HEK293 (cell line): ENCODE results near the gene PPP1R9B.

Experiments used
- CTCF ChIA-PET: fragments of 350-600 bp; formaldehyde crosslinking; extraction: SDS; loops from one replicate; lab custom pipeline; 2021; ENCODE audit warnings: antibody characterized with exemption; lab: Yijun Ruan, JAX
- POLR2A ChIA-PET: fragments of 300-600 bp; formaldehyde crosslinking; extraction: SDS; loops from one replicate; lab custom pipeline; 2020; ENCODE audit warnings: antibody characterized with exemption, inconsistent platforms; lab: Yijun Ruan, JAX
- H3K27ac ChIP-seq: fragments of 200-500 bp; sonication (Bioruptor generic); 2 replicates; pipeline ENCODE4 v1.5.1; 2014; ENCODE audit warnings: low read depth, low read length, control low read depth, inconsistent platforms; ENCODE audit errors: extremely low read depth
- H3K36me3 ChIP-seq, 2 experiments: fragments of 200-500 bp in 1 of 2; sonication (Bioruptor generic) in 1 of 2; 1 replicate in 1 of 2; 2 replicates in 1 of 2; pipeline ENCODE4 v1.5.1; 2014 to 2017; ENCODE audit warnings: inconsistent platforms in 2 of 2, low read length in 2 of 2; ENCODE audit not compliant: control insufficient read depth in 2 of 2, insufficient read depth in 1 of 2
- H3K4me1 ChIP-seq: fragments of 200-500 bp; sonication (Bioruptor generic); 2 replicates; pipeline ENCODE4 v1.5.1; 2014; ENCODE audit warnings: mild to moderate bottlenecking, low read length, inconsistent platforms; ENCODE audit not compliant: control insufficient read depth, insufficient read depth
- H3K4me3 ChIP-seq: 2 replicates; pipeline ENCODE4 v1.5.1; 2011; ENCODE audit warnings: low read depth, mild to moderate bottlenecking, control low read depth, low read length, moderate library complexity
- H3K9me3 ChIP-seq: fragments of 200-500 bp; sonication (Bioruptor generic); 2 replicates; pipeline ENCODE4 v1.5.1; 2014; ENCODE audit warnings: low read depth, low read length, inconsistent platforms; ENCODE audit not compliant: control insufficient read depth, insufficient read depth
- CTCF ChIP-seq: fragments of 450-650 bp; formaldehyde crosslinking; IDR thresholded peaks from 2 replicates; pipeline ENCODE4 v1.5.1; 2016; ENCODE audit warnings: missing biosample characterization, missing genetic modification characterization
- IKZF3 ChIP-seq: fragments of 450-650 bp; IDR thresholded peaks from 2 replicates; pipeline ENCODE4 v1.5.0; 2018; ENCODE audit warnings: missing biosample characterization, mild to moderate bottlenecking, missing genetic modification characterization, moderate library complexity
- KLF1 ChIP-seq: fragments of 450-650 bp; formaldehyde crosslinking; IDR thresholded peaks from 2 replicates; pipeline ENCODE4 v1.5.1; 2016; ENCODE audit warnings: missing biosample characterization, missing genetic modification characterization
- SCRT1 ChIP-seq: fragments of 450-650 bp; formaldehyde crosslinking; IDR thresholded peaks from 2 replicates; pipeline ENCODE4 v1.5.1; 2016; ENCODE audit warnings: missing biosample characterization, missing genetic modification characterization, borderline replicate concordance
- ZBTB7A ChIP-seq: fragments of 450-650 bp; formaldehyde crosslinking; IDR thresholded peaks from 2 replicates; pipeline ENCODE4 v1.5.1; 2016; ENCODE audit warnings: low read depth, missing biosample characterization, missing genetic modification characterization
- ZBTB8A ChIP-seq: fragments of 450-650 bp; formaldehyde crosslinking; IDR thresholded peaks from 2 replicates; pipeline ENCODE4 v1.5.1; 2016; ENCODE audit warnings: missing biosample characterization, missing genetic modification characterization
- ZNF114 ChIP-seq: fragments of 450-650 bp; formaldehyde crosslinking; IDR thresholded peaks from 2 replicates; pipeline ENCODE4 v1.5.0; 2017; ENCODE audit warnings: missing biosample characterization, missing genetic modification characterization
- ZNF132 ChIP-seq: fragments of 450-650 bp; formaldehyde crosslinking; IDR thresholded peaks from 2 replicates; pipeline ENCODE4 v1.5.1; 2017; ENCODE audit warnings: missing biosample characterization, missing genetic modification characterization, borderline replicate concordance
- ZNF133 ChIP-seq: fragments of 450-650 bp; formaldehyde crosslinking; IDR thresholded peaks from 2 replicates; pipeline ENCODE4 v1.5.1; 2016; ENCODE audit warnings: missing biosample characterization, missing genetic modification characterization
- ZNF248 ChIP-seq: fragments of 450-650 bp; formaldehyde crosslinking; IDR thresholded peaks from 2 replicates; pipeline ENCODE4 v1.5.1; 2017; ENCODE audit warnings: missing biosample characterization, missing genetic modification characterization
- ZNF391 ChIP-seq: fragments of 450-650 bp; formaldehyde crosslinking; IDR thresholded peaks from 2 replicates; pipeline ENCODE4 v1.5.1; 2016; ENCODE audit warnings: low read depth, missing biosample characterization, missing genetic modification characterization, borderline replicate concordance
- ZNF416 ChIP-seq: fragments of 450-650 bp; formaldehyde crosslinking; IDR thresholded peaks from 2 replicates; pipeline ENCODE4 v1.5.1; 2016; ENCODE audit warnings: missing biosample characterization, missing genetic modification characterization
- ZNF433 ChIP-seq: fragments of 450-650 bp; formaldehyde crosslinking; IDR thresholded peaks from 2 replicates; pipeline ENCODE4 v1.5.1; 2016; ENCODE audit warnings: missing biosample characterization, missing genetic modification characterization, low read depth
- ZNF585B ChIP-seq: fragments of 450-650 bp; formaldehyde crosslinking; IDR thresholded peaks from 2 replicates; pipeline ENCODE4 v1.5.1; 2016; ENCODE audit warnings: missing biosample characterization, missing genetic modification characterization
- ZNF629 ChIP-seq: fragments of 450-650 bp; formaldehyde crosslinking; IDR thresholded peaks from 2 replicates; pipeline ENCODE4 v1.5.1; 2017; ENCODE audit warnings: missing biosample characterization, missing genetic modification characterization
- ZNF639 ChIP-seq: fragments of 450-650 bp; formaldehyde crosslinking; IDR thresholded peaks from 2 replicates; pipeline ENCODE4 v1.5.1; 2016; ENCODE audit warnings: missing biosample characterization, missing genetic modification characterization
- ZNF707 ChIP-seq: fragments of 450-650 bp; formaldehyde crosslinking; IDR thresholded peaks from 2 replicates; pipeline ENCODE4 v1.5.1; 2016; ENCODE audit warnings: missing biosample characterization, missing genetic modification characterization
- ZNF785 ChIP-seq: fragments of 450-650 bp; formaldehyde crosslinking; IDR thresholded peaks from 2 replicates; pipeline ENCODE4 v1.5.1; 2016; ENCODE audit warnings: missing biosample characterization, missing genetic modification characterization
- ZSCAN16 ChIP-seq: fragments of 450-650 bp; formaldehyde crosslinking; IDR thresholded peaks from 2 replicates; pipeline ENCODE4 v1.5.1; 2016; ENCODE audit warnings: missing biosample characterization, missing genetic modification characterization
- TF ChIP-seq, protein P1 (sequence below): fragments of 450-650 bp; formaldehyde crosslinking; IDR thresholded peaks from 2 replicates; pipeline ENCODE4 v1.5.1; 2016; ENCODE audit warnings: missing biosample characterization, missing genetic modification characterization
- TF ChIP-seq, protein P2 (sequence below): fragments of 450-650 bp; formaldehyde crosslinking; IDR thresholded peaks from 2 replicates; pipeline ENCODE4 v1.5.1; 2016; ENCODE audit warnings: missing biosample characterization, missing genetic modification characterization
- TF ChIP-seq, protein P3 (sequence below): fragments of 450-650 bp; formaldehyde crosslinking; conservative IDR thresholded peaks from 2 replicates; pipeline ENCODE4 v1.5.1; 2016; ENCODE audit warnings: low read depth, missing biosample characterization, missing genetic modification characterization

PPP1R9B gene

GRCh38 chr17:50101346-50102163, 48.9 kb downstream of the PPP1R9B start (continued):
- TF ChIP-seq, protein P1, sequence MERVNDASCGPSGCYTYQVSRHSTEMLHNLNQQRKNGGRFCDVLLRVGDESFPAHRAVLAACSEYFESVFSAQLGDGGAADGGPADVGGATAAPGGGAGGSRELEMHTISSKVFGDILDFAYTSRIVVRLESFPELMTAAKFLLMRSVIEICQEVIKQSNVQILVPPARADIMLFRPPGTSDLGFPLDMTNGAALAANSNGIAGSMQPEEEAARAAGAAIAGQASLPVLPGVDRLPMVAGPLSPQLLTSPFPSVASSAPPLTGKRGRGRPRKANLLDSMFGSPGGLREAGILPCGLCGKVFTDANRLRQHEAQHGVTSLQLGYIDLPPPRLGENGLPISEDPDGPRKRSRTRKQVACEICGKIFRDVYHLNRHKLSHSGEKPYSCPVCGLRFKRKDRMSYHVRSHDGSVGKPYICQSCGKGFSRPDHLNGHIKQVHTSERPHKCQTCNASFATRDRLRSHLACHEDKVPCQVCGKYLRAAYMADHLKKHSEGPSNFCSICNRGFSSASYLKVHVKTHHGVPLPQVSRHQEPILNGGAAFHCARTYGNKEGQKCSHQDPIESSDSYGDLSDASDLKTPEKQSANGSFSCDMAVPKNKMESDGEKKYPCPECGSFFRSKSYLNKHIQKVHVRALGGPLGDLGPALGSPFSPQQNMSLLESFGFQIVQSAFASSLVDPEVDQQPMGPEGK (tag by site-specific recombination), result peak; percentile 83

GRCh38 chr17:50100921-50101345, 49.5 kb downstream of the PPP1R9B start:
- CTCF ChIA-PET, result interaction anchor here (0.5 to 3.2 kb wide), 6 partner anchors 9 to 208 kb away, joined by 3 to 16 read pairs (median 3); no protein-coding TSS in a partner anchor
- H3K27ac ChIP-seq, result no peak overlapping the region
- no peak overlapping the region for H3K4me3 ChIP-seq
- POLR2A ChIA-PET, result interaction anchor here (0.8 kb wide), 1 partner anchor 50 kb away, joined by 3 read pairs; no protein-coding TSS in a partner anchor
- H3K36me3 ChIP-seq, result peaks cover 0 to 65% of the 10 kb centered on the region in 2 experiments; a peak in 1 of 3 replicates
- H3K9me3 ChIP-seq, result no peaks in the 10 kb centered on the region
- H3K4me1 ChIP-seq, result peaks cover 7% of the 10 kb centered on the region
- no peak for TF ChIP-seq CTCF (tag by site-specific recombination)
- no peak for TF ChIP-seq ZNF114 (tag by site-specific recombination)
- TF ChIP-seq, protein P2, sequence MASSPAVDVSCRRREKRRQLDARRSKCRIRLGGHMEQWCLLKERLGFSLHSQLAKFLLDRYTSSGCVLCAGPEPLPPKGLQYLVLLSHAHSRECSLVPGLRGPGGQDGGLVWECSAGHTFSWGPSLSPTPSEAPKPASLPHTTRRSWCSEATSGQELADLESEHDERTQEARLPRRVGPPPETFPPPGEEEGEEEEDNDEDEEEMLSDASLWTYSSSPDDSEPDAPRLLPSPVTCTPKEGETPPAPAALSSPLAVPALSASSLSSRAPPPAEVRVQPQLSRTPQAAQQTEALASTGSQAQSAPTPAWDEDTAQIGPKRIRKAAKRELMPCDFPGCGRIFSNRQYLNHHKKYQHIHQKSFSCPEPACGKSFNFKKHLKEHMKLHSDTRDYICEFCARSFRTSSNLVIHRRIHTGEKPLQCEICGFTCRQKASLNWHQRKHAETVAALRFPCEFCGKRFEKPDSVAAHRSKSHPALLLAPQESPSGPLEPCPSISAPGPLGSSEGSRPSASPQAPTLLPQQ, result peak; percentile 64
- TF ChIP-seq ZNF416, result no peak
- TF ChIP-seq ZNF132 (tag by site-specific recombination), result no peak
- no peak for TF ChIP-seq ZNF707
- TF ChIP-seq ZNF133 (tag by site-specific recombination), result no peak
- no peak for TF ChIP-seq ZSCAN16
- no peak for TF ChIP-seq ZNF585B
- TF ChIP-seq ZBTB8A (tag by site-specific recombination), result no peak
- TF ChIP-seq ZNF433, result no peak
- no peak for TF ChIP-seq KLF1
- TF ChIP-seq, protein P3, sequence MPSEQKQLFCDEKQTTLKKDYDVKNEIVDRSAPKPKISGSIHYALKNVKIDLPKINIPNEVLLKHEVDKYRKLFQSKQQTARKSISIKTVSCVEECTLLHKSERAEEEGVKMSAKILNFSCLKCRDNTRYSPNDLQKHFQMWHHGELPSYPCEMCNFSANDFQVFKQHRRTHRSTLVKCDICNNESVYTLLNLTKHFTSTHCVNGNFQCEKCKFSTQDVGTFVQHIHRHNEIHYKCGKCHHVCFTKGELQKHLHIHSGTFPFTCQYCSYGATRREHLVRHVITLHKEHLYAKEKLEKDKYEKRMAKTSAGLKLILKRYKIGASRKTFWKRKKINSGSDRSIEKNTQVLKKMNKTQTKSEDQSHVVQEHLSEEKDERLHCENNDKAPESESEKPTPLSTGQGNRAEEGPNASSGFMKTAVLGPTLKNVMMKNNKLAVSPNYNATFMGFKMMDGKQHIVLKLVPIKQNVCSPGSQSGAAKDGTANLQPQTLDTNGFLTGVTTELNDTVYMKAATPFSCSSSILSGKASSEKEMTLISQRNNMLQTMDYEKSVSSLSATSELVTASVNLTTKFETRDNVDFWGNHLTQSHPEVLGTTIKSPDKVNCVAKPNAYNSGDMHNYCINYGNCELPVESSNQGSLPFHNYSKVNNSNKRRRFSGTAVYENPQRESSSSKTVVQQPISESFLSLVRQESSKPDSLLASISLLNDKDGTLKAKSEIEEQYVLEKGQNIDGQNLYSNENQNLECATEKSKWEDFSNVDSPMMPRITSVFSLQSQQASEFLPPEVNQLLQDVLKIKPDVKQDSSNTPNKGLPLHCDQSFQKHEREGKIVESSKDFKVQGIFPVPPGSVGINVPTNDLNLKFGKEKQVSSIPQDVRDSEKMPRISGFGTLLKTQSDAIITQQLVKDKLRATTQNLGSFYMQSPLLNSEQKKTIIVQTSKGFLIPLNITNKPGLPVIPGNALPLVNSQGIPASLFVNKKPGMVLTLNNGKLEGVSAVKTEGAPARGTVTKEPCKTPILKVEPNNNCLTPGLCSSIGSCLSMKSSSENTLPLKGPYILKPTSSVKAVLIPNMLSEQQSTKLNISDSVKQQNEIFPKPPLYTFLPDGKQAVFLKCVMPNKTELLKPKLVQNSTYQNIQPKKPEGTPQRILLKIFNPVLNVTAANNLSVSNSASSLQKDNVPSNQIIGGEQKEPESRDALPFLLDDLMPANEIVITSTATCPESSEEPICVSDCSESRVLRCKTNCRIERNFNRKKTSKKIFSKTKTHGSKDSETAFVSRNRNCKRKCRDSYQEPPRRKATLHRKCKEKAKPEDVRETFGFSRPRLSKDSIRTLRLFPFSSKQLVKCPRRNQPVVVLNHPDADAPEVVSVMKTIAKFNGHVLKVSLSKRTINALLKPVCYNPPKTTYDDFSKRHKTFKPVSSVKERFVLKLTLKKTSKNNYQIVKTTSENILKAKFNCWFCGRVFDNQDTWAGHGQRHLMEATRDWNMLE (tag by site-specific recombination), result no peak
- TF ChIP-seq IKZF3, result peak; percentile 31; the same call in 1 of the 2 replicates
- no peak for TF ChIP-seq ZNF248 (tag by site-specific recombination)
- no peak for TF ChIP-seq SCRT1
- no peak for TF ChIP-seq ZNF391 (tag by site-specific recombination)
- TF ChIP-seq ZBTB7A (tag by site-specific recombination), result no peak
- TF ChIP-seq ZNF785 (tag by site-specific recombination), result no peak
- no peak for TF ChIP-seq ZNF639 (tag by site-specific recombination)
- 0 out of 2 replicates have a peak, but pooled peaks have one; percentile 26 for TF ChIP-seq ZNF629 (tag by site-specific recombination)
